Left lung (tissue), 10 donors: ENCODE results near the gene KCND3. TPM values are rescaled to one million over a fixed set of nuclear protein-coding genes. Genes with fewer than 3 reads are reported as not detected.

Experiments used
- ATAC-seq: fragments of 200-7000 bp; cut with Tn5 transposase; one replicate; pipeline ENCODE4 v1.9.1; 2020; ENCODE audit warnings: moderate library complexity
- DNase-seq, 4 donors: peaks; one replicate each; pipeline ENCODE4 v3.0.0-alpha.2; 2013 to 2020
- H3K27ac ChIP-seq, 2 donors: fragments of 200-600 bp; sonication (generic) in 1 of 2; one replicate each; pipeline versions ENCODE4 v1.5.0 to v1.8.0; 2020 to 2021
- H3K27me3 ChIP-seq, 2 donors: fragments of 200-600 bp; sonication (generic) in 1 of 2; one replicate each; pipeline versions ENCODE4 v1.5.0 to v1.8.0; 2020 to 2021
- H3K36me3 ChIP-seq, 2 donors: fragments of 200-600 bp; sonication (generic) in 1 of 2; one replicate each; pipeline versions ENCODE4 v1.5.0 to v1.8.0; 2020 to 2021
- H3K4me1 ChIP-seq, 2 donors: fragments of 200-600 bp; one replicate each; pipeline ENCODE4 v1.8.0; 2021
- H3K4me3 ChIP-seq, 2 donors: fragments of 200-600 bp; sonication (generic) in 1 of 2; one replicate each; pipeline versions ENCODE4 v1.5.0 to v1.8.0; 2020 to 2021; ENCODE audit warnings: mild to moderate bottlenecking in 1 of 2
- H3K9me3 ChIP-seq, 2 donors: fragments of 200-600 bp; sonication (generic) in 1 of 2; one replicate each; pipeline versions ENCODE4 v1.5.0 to v1.8.0; 2020 to 2021
- CTCF ChIP-seq, 2 donors: fragments of 200-600 bp; sonication (generic) in 1 of 2; IDR thresholded peaks; one replicate each; pipeline versions ENCODE4 v1.5.0 to v1.8.0; 2021; ENCODE audit warnings: antibody characterized with exemption in 2 of 2
- intact Hi-C, 2 donors: fragments of 100-400 bp; cut with DNase I; formaldehyde crosslinking; loops; one replicate each; pipeline versions ENCODE4 v1.11.2 to v1.14.2; 2022
- polyA plus RNA-seq, 6 donors: library from polyadenylated mRNA; unstranded; fragments of 120-200 nt; gene quantifications; one replicate each; pipeline ENCODE4 v1.2.1, GENCODE V29; 2013; ENCODE audit not compliant: insufficient read length in 6 of 6
- total RNA-seq, 2 donors: library from RNA; stranded (reverse); fragmentation: NEBNext Ultra II Directional; extraction: Animal tissue kit (Norgen Biotek cat#: 25700); gene quantifications; one replicate each; pipeline ENCODE4 v1.2.1, GENCODE V29; 2021
- donor health status: DM: no; HTN: yes; CAD: no.
- donor health status: DM: no; HTN: no; CAD: no.

Gene KCND3
- total and polyA plus RNA-seq, 8 donors, result 0.32 to 10.2 (median 0.58) TPM

DNA sequence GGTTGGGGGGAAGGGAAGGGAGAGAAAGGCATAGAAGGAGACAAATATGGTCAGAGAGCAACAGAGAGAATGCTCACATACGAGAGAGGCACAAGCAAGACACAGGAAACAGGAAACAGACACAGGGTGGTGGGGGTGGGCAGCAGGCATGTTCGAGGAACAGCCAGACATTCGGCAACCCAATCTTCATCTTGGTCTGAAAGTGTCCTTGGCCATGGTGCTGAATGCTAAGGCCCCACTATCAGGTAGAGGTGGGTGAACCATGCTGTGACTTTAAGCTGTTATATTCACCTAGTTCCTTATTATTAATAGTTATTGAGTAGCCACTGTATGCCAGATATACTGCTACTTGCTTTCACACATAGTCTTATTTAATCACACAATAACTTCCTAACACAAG is 124.6 kb downstream of the KCND3 start:
- DNase-seq, result peak in 1 of 4 donors; percentile 1
- intact Hi-C loops, result no loop called here
- Histone ChIP-seq H3K27ac (no peak overlapping the region), H3K27me3 (peaks cover 0 to 4% of the 10 kb centered on the region in 2 donors), H3K36me3 (no peaks in the 10 kb centered on the region), H3K4me3 (no peak overlapping the region), H3K4me1 (no peaks in the 10 kb centered on the region), H3K9me3 (no peaks in the 10 kb centered on the region)
- ATAC-seq, result no peak
- TF ChIP-seq CTCF (IDR thresholded peaks at IDR 0.05), result no peak

- Histone ChIP-seq H3K4me3 (no peak overlapping the region), H3K27me3 (peaks cover 0 to 5% of the 10 kb centered on the region in 2 donors), H3K36me3 (no peaks in the 10 kb centered on the region), H3K4me1 (no peaks in the 10 kb centered on the region), H3K27ac (no peak overlapping the region), H3K9me3 (no peaks in the 10 kb centered on the region)
- no peak for ATAC-seq
- TF ChIP-seq CTCF (IDR thresholded peaks at IDR 0.05), result no peak
- DNase-seq, result no peak
- intact Hi-C loops, result no loop called here
Measured at GRCh38 chr1:111863401-111863800, 126.1 kb downstream of the KCND3 start.

DNA sequence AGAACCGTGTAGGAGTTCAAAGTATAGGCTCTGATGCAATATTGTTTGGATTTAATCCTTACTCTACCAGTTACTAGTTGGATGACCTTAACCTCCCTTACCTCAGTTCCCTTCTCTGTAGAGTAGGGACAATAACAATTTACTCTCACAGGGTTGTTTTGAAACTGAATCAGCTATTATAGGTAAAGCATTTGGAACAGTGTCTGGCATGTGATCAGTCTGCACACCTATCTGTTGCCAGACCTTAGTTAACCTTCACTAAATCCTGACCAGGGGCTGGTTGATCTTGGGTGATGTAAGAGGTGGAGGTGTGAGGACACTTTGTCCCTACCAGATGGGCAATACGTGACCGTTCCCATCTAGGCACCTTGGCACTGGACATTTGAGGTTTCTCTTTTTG is 126.9 kb downstream of the KCND3 start:
- peaks cover 0 to 7% of the 10 kb centered on the region in 2 donors for H3K27me3 ChIP-seq
- no peaks in the 10 kb centered on the region for H3K36me3 ChIP-seq
- TF ChIP-seq CTCF (IDR thresholded peaks at IDR 0.05), result no peak
- intact Hi-C loops, result no loop called here
- H3K27ac ChIP-seq, result no peak overlapping the region
- no peaks in the 10 kb centered on the region for H3K4me1 ChIP-seq
- ATAC-seq (no peak), DNase-seq (no peak)
- no peak overlapping the region for H3K4me3 ChIP-seq
- no peaks in the 10 kb centered on the region for H3K9me3 ChIP-seq

GRCh38 chr1:111861523-111861922 is 127.9 kb downstream of the KCND3 start:
- H3K9me3 ChIP-seq, result no peaks in the 10 kb centered on the region
- no peak for ATAC-seq
- no peaks in the 10 kb centered on the region for H3K4me1 ChIP-seq
- H3K27ac ChIP-seq, result no peak overlapping the region
- TF ChIP-seq CTCF (IDR thresholded peaks at IDR 0.05), result no peak
- H3K27me3 ChIP-seq, result peaks cover 0 to 17% of the 10 kb centered on the region in 2 donors
- no peak overlapping the region for H3K4me3 ChIP-seq
- intact Hi-C loops, result no loop called here
- no peaks in the 10 kb centered on the region for H3K36me3 ChIP-seq
- no peak for DNase-seq

GRCh38 chr1:111857194-111857651 is 132.2 kb downstream of the KCND3 start:
- no peaks in the 10 kb centered on the region for H3K9me3 ChIP-seq
- no peak overlapping the region for H3K4me3 ChIP-seq
- no peak for ATAC-seq
- H3K27ac ChIP-seq, result no peak overlapping the region
- intact Hi-C loops, result no loop called here
- H3K27me3 ChIP-seq, result peaks cover 0 to 21% of the 10 kb centered on the region in 2 donors
- no peaks in the 10 kb centered on the region for H3K36me3 ChIP-seq
- no peak for DNase-seq
- no peaks in the 10 kb centered on the region for H3K4me1 ChIP-seq
- no peak for TF ChIP-seq CTCF (IDR thresholded peaks at IDR 0.05)
